ENCODE data around the gene EML1.

DNA sequence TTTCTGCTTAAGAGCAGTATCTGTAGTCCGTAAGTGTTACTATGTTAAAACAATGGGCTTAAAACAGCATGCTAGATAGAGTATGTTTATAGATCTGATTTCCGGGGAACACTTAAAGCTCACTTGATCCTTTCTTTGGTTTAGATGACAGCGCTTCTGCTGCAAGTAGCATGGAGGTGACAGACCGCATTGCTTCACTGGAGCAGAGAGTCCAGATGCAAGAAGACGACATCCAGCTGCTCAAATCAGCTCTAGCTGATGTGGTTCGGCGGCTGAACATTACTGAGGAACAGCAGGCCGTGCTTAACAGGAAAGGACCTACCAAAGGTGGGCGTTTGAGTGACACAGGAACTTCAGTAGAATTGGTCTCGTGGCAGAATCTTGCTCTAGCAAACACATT, 57.5 kb downstream of the EML1 start:
- TF ChIP-seq, protein P1, sequence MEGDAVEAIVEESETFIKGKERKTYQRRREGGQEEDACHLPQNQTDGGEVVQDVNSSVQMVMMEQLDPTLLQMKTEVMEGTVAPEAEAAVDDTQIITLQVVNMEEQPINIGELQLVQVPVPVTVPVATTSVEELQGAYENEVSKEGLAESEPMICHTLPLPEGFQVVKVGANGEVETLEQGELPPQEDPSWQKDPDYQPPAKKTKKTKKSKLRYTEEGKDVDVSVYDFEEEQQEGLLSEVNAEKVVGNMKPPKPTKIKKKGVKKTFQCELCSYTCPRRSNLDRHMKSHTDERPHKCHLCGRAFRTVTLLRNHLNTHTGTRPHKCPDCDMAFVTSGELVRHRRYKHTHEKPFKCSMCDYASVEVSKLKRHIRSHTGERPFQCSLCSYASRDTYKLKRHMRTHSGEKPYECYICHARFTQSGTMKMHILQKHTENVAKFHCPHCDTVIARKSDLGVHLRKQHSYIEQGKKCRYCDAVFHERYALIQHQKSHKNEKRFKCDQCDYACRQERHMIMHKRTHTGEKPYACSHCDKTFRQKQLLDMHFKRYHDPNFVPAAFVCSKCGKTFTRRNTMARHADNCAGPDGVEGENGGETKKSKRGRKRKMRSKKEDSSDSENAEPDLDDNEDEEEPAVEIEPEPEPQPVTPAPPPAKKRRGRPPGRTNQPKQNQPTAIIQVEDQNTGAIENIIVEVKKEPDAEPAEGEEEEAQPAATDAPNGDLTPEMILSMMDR (IDR thresholded peaks at IDR 0.05) = no peak
- no peak for TF ChIP-seq ZFX (IDR thresholded peaks at IDR 0.05; ENCODE audit: borderline replicate concordance)

All from 22Rv1 (cell line).